ENCODE measurements around the gene DTX1.

The DTX1 gene

DNA sequence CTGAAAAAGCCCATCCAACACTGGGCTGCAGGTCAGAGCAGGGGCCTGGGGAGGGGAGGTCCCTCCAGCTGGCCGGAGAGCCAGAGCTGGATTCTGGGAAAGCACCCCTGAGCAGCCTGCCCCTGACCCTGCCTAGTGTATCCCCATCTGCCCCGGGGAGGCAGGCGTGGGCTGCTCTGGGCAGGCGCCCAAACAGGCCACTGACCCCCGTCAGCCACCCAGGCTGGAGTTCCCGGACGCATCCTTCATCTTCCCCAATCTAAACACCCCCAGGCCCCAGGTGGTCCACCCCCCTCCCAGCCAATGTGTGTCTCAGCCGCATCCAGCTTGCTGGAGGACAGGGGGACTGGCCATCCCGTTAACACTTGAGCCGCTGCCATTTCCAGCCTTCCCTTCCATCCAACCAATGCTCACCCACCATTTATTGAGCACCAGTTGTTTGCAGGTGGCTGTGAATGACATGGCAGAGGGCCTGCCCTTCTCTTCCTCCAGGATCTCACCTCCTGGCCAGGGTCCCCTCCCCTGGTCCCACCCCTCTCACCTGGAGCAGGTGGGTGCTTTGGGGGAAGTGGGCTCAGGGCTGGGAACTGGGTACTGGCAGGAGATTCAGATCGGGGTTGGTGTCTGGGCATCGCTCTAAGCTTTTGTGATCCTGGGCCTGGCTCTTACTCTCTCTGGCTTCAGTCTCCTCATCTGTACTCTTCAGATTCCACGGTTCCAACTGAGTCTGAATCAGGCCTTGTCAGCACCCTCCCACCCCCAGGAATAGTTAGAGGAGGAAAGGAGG lies 743 bp upstream of the DTX1 start:
- DNase-seq (ENCODE audit: low read depth in 2 of 2, low spot score in 1 of 2): no peak

GRCh38 chr12:113056381-113056630 lies 224 bp upstream of the DTX1 start:
- no peak for DNase-seq (ENCODE audit: low read depth in 2 of 2, low spot score in 1 of 2)

- no peak for DNase-seq (ENCODE audit: low read depth in 2 of 2, low spot score in 1 of 2)
Observed at GRCh38 chr12:113057565-113058485, 1.3 kb downstream of the DTX1 start.

DNA sequence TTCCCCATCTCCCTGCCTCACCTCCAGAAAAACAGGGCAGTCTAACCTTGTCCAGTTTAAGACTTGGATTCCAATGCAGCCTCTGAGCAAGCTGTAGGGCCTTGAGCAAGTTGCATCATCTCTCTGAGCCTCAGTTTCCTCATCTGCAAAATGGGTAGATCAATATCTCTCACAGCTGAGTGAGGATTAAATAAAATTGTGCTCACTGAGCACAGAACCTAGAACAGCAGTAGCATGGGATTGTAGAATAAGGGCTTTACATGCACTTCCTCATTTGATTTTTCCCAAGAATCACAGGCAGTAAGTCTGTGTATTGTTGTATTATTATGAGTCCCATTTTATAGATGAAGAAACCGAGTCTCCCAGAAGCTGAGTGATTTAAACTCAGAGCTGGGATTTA lies 2.0 kb downstream of the DTX1 start:
- DNase-seq (ENCODE audit: low read depth in 2 of 2, low spot score in 1 of 2): no peak

- no peak for DNase-seq (ENCODE audit: low read depth in 2 of 2, low spot score in 1 of 2)
Observed at GRCh38 chr12:113059071-113059595, 2.6 kb downstream of the DTX1 start.

GRCh38 chr12:113060336-113060960 lies 3.9 kb downstream of the DTX1 start:
- no peak for DNase-seq (ENCODE audit: low read depth in 2 of 2, low spot score in 1 of 2)

GRCh38 chr12:113061061-113061694 lies 4.6 kb downstream of the DTX1 start:
- DNase-seq (ENCODE audit: low read depth in 2 of 2, low spot score in 1 of 2): no peak

DNA sequence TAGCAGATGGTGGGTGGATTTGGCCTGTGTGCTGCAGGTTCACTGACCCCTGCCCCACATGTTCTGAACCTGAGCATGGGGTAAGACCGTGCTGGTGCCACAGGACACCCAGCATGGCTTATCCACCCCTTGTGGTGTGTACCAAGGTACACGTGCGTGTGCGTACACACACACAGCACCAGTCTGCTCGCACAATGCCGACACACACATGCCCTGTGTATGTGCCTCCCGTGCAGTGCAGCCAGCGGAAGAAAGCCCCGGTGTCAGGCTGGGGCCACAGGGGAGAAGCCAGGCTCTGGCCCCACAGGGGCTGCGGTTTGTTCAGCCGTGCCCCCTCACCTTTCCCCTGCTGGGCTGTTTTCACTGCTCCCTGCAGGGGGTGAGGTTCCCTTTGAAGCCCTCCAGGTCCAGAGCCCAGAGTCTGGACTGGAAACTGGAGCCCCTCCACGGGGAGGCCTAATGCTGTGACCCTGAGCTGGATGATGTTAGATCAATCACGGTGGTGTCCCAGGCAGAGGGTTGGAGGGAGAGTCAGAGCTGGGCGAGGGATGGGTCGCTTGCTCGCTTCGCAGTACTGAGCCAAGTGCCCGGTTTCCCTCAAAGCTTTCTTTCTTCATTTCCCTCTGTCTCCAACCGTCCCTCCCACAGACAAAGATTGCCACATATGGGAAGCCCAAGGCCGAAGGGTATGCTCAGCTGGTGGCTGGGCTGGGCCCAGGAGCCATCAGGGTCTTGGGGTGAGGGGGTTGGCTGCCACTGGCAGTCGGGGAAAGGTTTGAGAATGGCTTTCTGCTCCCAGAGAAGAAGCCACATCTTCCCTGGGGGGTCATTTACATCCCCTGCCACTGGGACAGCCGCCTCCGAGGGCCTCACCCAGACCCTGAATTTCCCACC lies 6.2 kb downstream of the DTX1 start:
- no peak for DNase-seq (ENCODE audit: low read depth in 2 of 2, low spot score in 1 of 2)

DNA sequence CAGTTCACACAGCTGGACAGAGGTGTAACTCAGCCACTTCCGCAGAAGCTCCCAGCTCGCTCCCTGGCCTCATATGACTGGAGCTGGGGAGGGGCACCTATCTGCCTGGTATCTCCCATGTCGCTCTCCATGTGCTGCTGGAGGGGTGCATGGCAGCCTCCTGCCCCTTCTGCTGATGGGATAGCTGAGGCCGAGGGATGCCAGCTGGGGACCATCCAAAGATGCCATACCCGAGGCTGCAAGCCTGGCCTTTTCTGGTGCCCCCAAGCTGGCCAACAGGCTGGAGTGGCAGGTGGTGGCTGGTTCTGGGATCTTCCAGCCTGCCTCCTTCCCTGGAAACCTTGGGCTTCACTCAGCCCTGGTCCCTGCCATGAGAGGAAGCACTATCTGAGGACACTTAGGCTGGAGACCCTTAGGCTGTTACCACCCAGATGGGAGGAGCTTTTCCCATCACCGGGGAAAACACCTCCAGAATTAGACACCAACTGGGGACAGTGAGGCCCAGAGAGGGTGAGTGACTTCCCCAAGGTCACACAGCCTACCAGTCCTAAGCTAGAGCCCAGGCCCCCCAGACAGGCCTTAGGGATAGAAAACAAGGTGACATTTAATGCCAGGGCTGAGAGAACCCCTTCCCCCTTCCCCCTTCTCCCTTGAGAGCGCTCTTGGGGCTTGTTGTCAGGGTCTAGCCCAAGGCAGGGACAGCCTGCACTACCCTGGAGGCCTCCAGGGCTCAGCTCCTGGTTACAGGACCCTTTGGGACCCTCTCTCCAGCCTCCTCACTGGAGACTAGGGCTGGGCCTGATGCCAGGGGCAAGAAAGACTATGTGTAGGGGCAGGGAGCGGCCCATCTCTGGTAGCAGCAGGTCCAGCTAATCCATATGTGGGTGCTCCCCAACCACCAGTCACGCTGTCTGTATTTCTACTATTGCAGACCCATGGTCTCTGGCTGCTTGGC lies 7.1 kb downstream of the DTX1 start:
- no peak for DNase-seq (ENCODE audit: low read depth in 2 of 2, low spot score in 1 of 2)

DNA sequence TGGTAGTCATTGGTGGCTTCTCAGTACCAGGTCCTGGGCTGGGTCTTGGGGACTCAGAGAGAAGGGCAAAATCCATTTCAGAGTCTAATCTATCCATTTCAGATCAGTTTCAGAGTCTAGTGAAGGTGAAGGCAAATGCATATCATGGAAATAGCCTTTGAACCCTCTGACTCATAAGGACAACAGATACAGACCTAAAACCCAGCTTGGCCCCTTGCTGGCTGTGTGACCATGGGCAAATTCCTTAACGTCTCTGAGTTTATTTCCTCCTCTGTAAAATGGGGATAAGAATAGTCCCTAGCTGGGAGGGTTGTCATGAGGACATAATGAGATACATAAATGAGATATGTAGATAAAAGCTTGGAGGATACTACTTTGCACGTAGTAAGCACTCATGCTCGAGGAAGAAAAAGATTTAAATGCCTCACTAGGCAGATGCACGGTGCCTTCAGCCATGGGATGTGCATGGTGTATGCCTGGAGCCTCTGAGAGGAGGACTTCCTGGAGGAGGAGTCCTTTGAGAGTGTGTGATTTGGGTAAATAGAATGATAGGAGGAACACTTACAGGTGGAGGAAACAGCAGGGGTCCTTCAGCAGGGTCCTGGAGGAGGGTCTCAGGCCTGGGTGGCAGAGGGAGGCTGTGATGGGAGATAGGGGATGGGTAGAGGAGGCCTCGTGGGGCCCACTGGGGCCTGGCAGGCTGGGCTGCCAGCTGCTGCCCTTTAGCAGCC lies 8.0 kb downstream of the DTX1 start:
- DNase-seq (ENCODE audit: low read depth in 2 of 2, low spot score in 1 of 2): no peak

GRCh38 chr12:113065126-113066007 lies 8.8 kb downstream of the DTX1 start:
- no peak for DNase-seq (ENCODE audit: low read depth in 2 of 2, low spot score in 1 of 2)

GRCh38 chr12:113066813-113067400 lies 10.4 kb downstream of the DTX1 start:
- DNase-seq (ENCODE audit: low read depth in 2 of 2, low spot score in 1 of 2): no peak

DNA sequence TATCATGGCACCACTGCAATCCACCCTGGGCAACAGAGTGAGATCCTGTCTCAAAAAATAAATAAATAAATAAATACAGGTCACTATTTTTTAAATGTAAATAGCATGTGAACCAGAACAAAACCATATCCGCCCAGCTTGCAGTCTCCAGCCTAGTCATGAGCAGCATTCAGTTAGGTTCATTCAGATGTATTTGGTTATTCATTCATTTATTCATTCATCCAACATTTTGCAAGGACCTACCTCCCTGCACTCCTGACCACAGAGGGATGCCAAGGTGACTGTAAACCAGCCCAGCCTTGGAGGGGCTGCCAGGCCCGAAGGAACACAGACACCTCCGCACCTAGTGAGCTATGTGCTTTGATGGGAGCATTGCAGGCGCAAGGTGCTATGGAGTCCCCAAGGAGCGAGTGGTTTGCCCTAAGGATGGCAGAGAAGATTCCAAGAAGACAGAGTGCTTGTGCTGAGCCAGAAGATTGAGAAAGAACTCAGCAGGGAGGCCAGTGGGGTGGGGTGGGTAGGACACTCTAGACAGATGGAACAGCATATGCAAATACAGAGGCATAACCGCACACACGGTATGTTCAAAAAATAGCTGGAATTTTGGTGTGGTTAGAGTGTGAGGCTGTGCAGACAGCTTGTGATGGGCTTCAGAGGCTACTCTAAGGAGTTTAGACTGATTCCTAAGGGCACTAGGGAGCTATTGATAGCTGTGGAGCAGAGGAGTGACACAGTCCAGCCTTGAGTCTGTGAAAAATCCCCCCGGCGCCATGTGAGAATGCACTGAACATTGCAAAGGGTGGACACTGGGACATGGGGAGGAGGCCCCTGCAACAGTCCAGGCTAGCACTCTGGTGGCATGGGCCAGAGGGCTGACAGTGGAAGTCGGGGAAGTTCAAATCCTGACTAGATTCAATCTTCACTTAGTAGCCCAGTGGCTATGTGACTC lies 11.7 kb downstream of the DTX1 start:
- DNase-seq (ENCODE audit: low read depth in 2 of 2, low spot score in 1 of 2): no peak

GRCh38 chr12:113069149-113069548 lies 12.6 kb downstream of the DTX1 start:
- no peak for DNase-seq (ENCODE audit: low read depth in 2 of 2, low spot score in 1 of 2)

- no peak for DNase-seq (ENCODE audit: low read depth in 2 of 2, low spot score in 1 of 2)
Observed at GRCh38 chr12:113069751-113070116, 13.2 kb downstream of the DTX1 start.
